HCT116 (cell line): Measurements from ENCODE around the gene SLC22A15. TPM values are rescaled to one million over a fixed set of nuclear protein-coding genes. Genes with fewer than 3 reads are reported as not detected.

Source experiments
- ATAC-seq: fragments of 200-7000 bp; cut with Tn5 transposase; 2 replicates; pipeline ENCODE4 v1.9.1; 2020; ENCODE audit warnings: mild to moderate bottlenecking, moderate library complexity
- BruUV-seq: library from RNA; stranded (reverse); fragments of 400-500 nt; replicated peaks from 2 replicates; lab custom pipeline; 2021; lab: Mats Ljungman, UMichigan
- CTCF ChIA-PET: fragments of 300-600 bp; sonication (Branson Sonifier 250); formaldehyde crosslinking; loops from one replicate; lab custom pipeline; 2021; ENCODE audit warnings: antibody characterized with exemption; lab: Charles Lee
- POLR2A ChIA-PET: fragments of 300-600, 350-600 bp; sonication (Branson Sonifier 250); formaldehyde crosslinking; loops from one replicate; lab custom pipeline; 2021; ENCODE audit warnings: antibody characterized with exemption; lab: Charles Lee
- RAD21 ChIA-PET, 2 experiments: fragments of 300-600 bp; sonication (Branson Sonifier 250); formaldehyde crosslinking; loops; one replicate each; lab custom pipeline; 2023; ENCODE audit warnings: low total read pairs in 2 of 2; ENCODE audit not compliant: uncharacterized antibody in 2 of 2, unreplicated experiment in 2 of 2, low non-redundant PET in 1 of 2; lab: Charles Lee
- DNase-seq: peaks from one replicate; pipeline ENCODE4 v3.0.0-alpha.2; 2010; ENCODE audit warnings: low read depth, low spot score
- H2AFZ ChIP-seq: fragments of 200-600 bp; shearing (Covaris generic), sonication (generic); 2 replicates; pipeline ENCODE4 v1.6.1; 2017; ENCODE audit warnings: low read depth, mixed run types, mixed read lengths, antibody characterized with exemption, low read length; ENCODE audit not compliant: poor library complexity, severe bottlenecking
- H3K27ac ChIP-seq: 2 replicates; pipeline ENCODE4 v1.5.1; 2012; ENCODE audit warnings: low read depth, low read length
- H3K27me3 ChIP-seq: fragments of 200-600 bp; sonication (generic); 2 replicates; pipeline ENCODE4 v1.6.1; 2016; ENCODE audit warnings: mixed run types, low read length, mixed read lengths; ENCODE audit not compliant: insufficient read depth
- H3K36me3 ChIP-seq, 2 experiments: fragments of 200-500 bp in 1 of 2; fragments of 200-600 bp in 1 of 2; sonication (Bioruptor generic) in 1 of 2; sonication (generic) in 1 of 2; 2 replicates each; pipeline versions ENCODE4 v1.5.1 to v1.6.1; 2014 to 2016; ENCODE audit warnings: low read length in 2 of 2, inconsistent platforms in 1 of 2, mixed read lengths in 1 of 2, mixed run types in 1 of 2; ENCODE audit not compliant: insufficient read depth in 2 of 2, control insufficient read depth in 1 of 2
- H3K4me1 ChIP-seq, 2 experiments: fragments of 200-600 bp in 1 of 2; sonication (generic) in 1 of 2; 2 replicates each; pipeline versions ENCODE4 v1.5.1 to v1.6.1; 2012 to 2017; ENCODE audit warnings: low read length in 2 of 2, inconsistent platforms in 1 of 2, mild to moderate bottlenecking in 1 of 2, mixed read lengths in 1 of 2, mixed run types in 1 of 2, moderate library complexity in 1 of 2; ENCODE audit not compliant: insufficient read depth in 2 of 2, control insufficient read depth in 1 of 2
- H3K4me2 ChIP-seq: fragments of 200-600 bp; sonication (generic); 2 replicates; pipeline ENCODE4 v1.6.1; 2017; ENCODE audit warnings: mixed run types, low read length, mixed read lengths
- H3K4me3 ChIP-seq, 2 experiments: fragments of 200-600 bp in 1 of 2; sonication (generic) in 1 of 2; replicated peaks in 1 of 2; 2 replicates each; pipeline ENCODE4 v1.5.1; 2011 to 2016; ENCODE audit warnings: low read length in 2 of 2, control low read depth in 1 of 2, low read depth in 1 of 2, mild to moderate bottlenecking in 1 of 2, mixed read lengths in 1 of 2, mixed run types in 1 of 2
- H3K79me2 ChIP-seq: fragments of 200-600 bp; sonication (generic); 2 replicates; pipeline ENCODE4 v1.6.1; 2017; ENCODE audit warnings: mild to moderate bottlenecking, mixed run types, low read length, moderate library complexity, mixed read lengths; ENCODE audit not compliant: insufficient read depth
- H3K9ac ChIP-seq: fragments of 200-600 bp; sonication (generic); 2 replicates; pipeline ENCODE4 v1.6.1; 2016; ENCODE audit warnings: low read length, mixed read lengths
- H3K9me2 ChIP-seq: fragments of 200-600 bp; sonication (generic), shearing (Covaris generic); 2 replicates; pipeline ENCODE4 v1.6.1; 2017; ENCODE audit warnings: mixed run types, mild to moderate bottlenecking, moderate library complexity; ENCODE audit not compliant: insufficient read depth
- H3K9me3 ChIP-seq, 2 experiments: fragments of 200-500 bp in 1 of 2; fragments of 200-600 bp in 1 of 2; sonication (Bioruptor generic) in 1 of 2; sonication (generic) in 1 of 2; 2 replicates each; pipeline ENCODE4 v1.6.1; 2014 to 2017; ENCODE audit warnings: low read length in 2 of 2, mixed read lengths in 2 of 2, inconsistent platforms in 1 of 2, low read depth in 1 of 2, mild to moderate bottlenecking in 1 of 2, mixed run types in 1 of 2, moderate library complexity in 1 of 2; ENCODE audit not compliant: control insufficient read depth in 1 of 2, insufficient read depth in 1 of 2
- H4K20me1 ChIP-seq: fragments of 200-600 bp; sonication (generic), shearing (Covaris generic); 2 replicates; pipeline ENCODE4 v1.6.1; 2017; ENCODE audit warnings: mixed run types, mild to moderate bottlenecking, moderate library complexity; ENCODE audit not compliant: insufficient read depth
- ATF3 ChIP-seq: IDR thresholded peaks from 2 replicates; pipeline ENCODE4 v1.6.1; 2012
- EGR1 ChIP-seq: IDR thresholded peaks from 2 replicates; pipeline ENCODE4 v1.6.1; 2012; ENCODE audit warnings: low read depth
- EZH2phosphoT487 ChIP-seq: fragments of 200-600 bp; IDR thresholded peaks from 2 replicates; pipeline ENCODE4 v1.6.1; 2018; ENCODE audit warnings: antibody characterized with exemption, borderline replicate concordance
- MAX ChIP-seq: IDR thresholded peaks from 2 replicates; pipeline ENCODE4 v1.6.1; 2012
- RAD21 ChIP-seq: IDR thresholded peaks from 2 replicates; pipeline ENCODE4 v1.6.1; 2012; ENCODE audit warnings: low read depth, mild to moderate bottlenecking
- REST ChIP-seq: IDR thresholded peaks from 2 replicates; pipeline ENCODE4 v1.6.1; 2012; ENCODE audit warnings: low read depth
- SRF ChIP-seq: IDR thresholded peaks from 2 replicates; pipeline ENCODE4 v1.6.1; 2012; ENCODE audit warnings: low read depth
- TCF7L2 ChIP-seq: IDR thresholded peaks from 2 replicates; pipeline ENCODE4 v1.7.0; 2011; ENCODE audit warnings: borderline replicate concordance, inconsistent platforms; ENCODE audit not compliant: insufficient read depth, insufficient read length; ENCODE audit errors: extremely low read depth
- ZBTB33 ChIP-seq: IDR thresholded peaks from 2 replicates; pipeline ENCODE4 v1.6.1; 2011; ENCODE audit warnings: mild to moderate bottlenecking, low read length, moderate library complexity; ENCODE audit not compliant: insufficient replicate concordance; ENCODE audit errors: extremely low read depth
- ZFX ChIP-seq: fragments of 450-650 bp; IDR thresholded peaks from 2 replicates; pipeline ENCODE4 v1.6.1; 2017
- intact Hi-C: fragments of 100-400 bp; cut with micrococcal nuclease; formaldehyde crosslinking; loops from 2 replicates; pipeline ENCODE4 v1.10.0; 2022
- total RNA-seq: library from RNA; stranded (reverse); gene quantifications from one replicate; pipeline ENCODE4 v1.2.1, GENCODE V29; 2021; ENCODE audit not compliant: unreplicated experiment

Gene SLC22A15
- total RNA-seq, 1 experiment from 2014 or later = 3.1 TPM

GRCh38 chr1:115976062-115976920 lies at the start of gene SLC22A15 (continued):
- TF ChIP-seq REST (no peak), RAD21 (no peak), TCF7L2 (no peak), EZH2phosphoT487 (no peak), MAX (peak; percentile 46)
- TF ChIP-seq, all 23 proteins: peak for 5

GRCh38 chr1:115927971-115928370 lies 48.3 kb upstream of the SLC22A15 start:
- Histone ChIP-seq H3K36me3 (no peaks in the 10 kb centered on the region), H3K4me1 (peaks cover 0 to 5% of the 10 kb centered on the region in 2 experiments; a peak in 2 of 4 replicates), H3K79me2 (no peaks in the 10 kb centered on the region), H3K9me2 (no peaks in the 10 kb centered on the region), H3K4me2 (no peak overlapping the region), H3K27me3 (no peaks in the 10 kb centered on the region), H4K20me1 (no peaks in the 10 kb centered on the region), H3K27ac (no peak overlapping the region), H2AFZ (no peak overlapping the region), H3K9me3 (no peaks in the 10 kb centered on the region), H3K9ac (no peak overlapping the region), H3K4me3 (no peak overlapping the region)
- DNase-seq = no peak
- intact Hi-C loops = no loop called here
- ChIA-PET RAD21 (no interaction called here), POLR2A (no interaction called here), CTCF (no interaction called here)
- no TSS peak for BruUV-seq
- ATAC-seq = no peak
- no peak for TF ChIP-seq EGR1
- no peak for TF ChIP-seq TCF7L2
- no peak for TF ChIP-seq ZFX
- no peak for TF ChIP-seq ZBTB33
- no peak for TF ChIP-seq REST
- TF ChIP-seq ATF3 = no peak
- no peak for TF ChIP-seq SRF
